Fibroblast of villous mesenchyme (primary cell): ENCODE measurements around the gene ZEB2. TPM values are rescaled to one million over a fixed set of nuclear protein-coding genes. Genes with fewer than 3 reads are reported as not detected.
"Not testable (repeated sequence)": the region's sequence is repeated elsewhere in the genome, so short reads cannot be mapped to it uniquely, and the experiment has no call there.

Experiments used
- DNase-seq: peaks from one replicate; pipeline ENCODE4 v3.0.0-alpha.2; 2010; ENCODE audit warnings: low read depth
- H3K4me3 ChIP-seq: 2 replicates; pipeline ENCODE4 v1.5.1; 2011; ENCODE audit warnings: low read depth, mild to moderate bottlenecking, low read length
- total RNA-seq: library from RNA; depleted of rRNA; stranded (reverse); fragments of >200 nt; gene quantifications from 2 replicates; pipeline ENCODE4 v1.2.3, GENCODE V29; 2012
- TF ChIP-seq, protein P1 (sequence below): IDR thresholded peaks from 2 replicates; pipeline ENCODE4 v1.5.1; 2012; ENCODE audit warnings: low read depth, mild to moderate bottlenecking, low read length; ENCODE audit not compliant: insufficient read depth

ZEB2 gene
- total RNA-seq, 1 donor: 50.1 TPM

DNA sequence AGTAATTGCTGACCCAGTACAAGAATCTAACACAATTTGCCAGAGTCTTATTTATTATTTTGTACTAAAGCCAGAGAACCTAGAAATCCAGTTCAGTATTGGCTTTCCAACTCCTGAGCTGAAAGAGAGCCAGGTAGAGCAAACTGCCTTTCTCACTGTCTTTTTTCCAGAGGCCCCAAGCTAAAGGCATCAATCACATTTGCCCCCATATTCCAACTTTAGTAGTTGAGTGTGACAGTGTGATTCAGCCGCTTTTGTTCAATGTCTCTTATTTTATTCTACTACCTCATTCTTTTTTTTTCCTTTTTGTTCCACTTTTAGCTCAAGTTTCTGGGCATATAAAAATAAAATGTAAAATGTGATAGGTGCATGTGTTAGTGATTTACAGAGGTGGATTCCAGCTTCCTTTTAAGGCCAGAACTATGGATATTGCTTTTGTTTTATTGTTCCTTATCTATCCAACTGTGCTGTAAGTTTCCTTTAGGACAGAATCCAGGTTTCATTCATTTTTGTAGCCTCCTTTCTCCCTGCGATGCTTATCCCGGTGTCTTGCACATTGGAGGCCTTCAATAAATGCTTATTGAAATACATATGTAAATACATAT, 153.0 kb downstream of the ZEB2 start:
- DNase-seq: no peak
- TF ChIP-seq, protein P1, sequence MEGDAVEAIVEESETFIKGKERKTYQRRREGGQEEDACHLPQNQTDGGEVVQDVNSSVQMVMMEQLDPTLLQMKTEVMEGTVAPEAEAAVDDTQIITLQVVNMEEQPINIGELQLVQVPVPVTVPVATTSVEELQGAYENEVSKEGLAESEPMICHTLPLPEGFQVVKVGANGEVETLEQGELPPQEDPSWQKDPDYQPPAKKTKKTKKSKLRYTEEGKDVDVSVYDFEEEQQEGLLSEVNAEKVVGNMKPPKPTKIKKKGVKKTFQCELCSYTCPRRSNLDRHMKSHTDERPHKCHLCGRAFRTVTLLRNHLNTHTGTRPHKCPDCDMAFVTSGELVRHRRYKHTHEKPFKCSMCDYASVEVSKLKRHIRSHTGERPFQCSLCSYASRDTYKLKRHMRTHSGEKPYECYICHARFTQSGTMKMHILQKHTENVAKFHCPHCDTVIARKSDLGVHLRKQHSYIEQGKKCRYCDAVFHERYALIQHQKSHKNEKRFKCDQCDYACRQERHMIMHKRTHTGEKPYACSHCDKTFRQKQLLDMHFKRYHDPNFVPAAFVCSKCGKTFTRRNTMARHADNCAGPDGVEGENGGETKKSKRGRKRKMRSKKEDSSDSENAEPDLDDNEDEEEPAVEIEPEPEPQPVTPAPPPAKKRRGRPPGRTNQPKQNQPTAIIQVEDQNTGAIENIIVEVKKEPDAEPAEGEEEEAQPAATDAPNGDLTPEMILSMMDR: no peak
- H3K4me3 ChIP-seq: no peak overlapping the region

DNA sequence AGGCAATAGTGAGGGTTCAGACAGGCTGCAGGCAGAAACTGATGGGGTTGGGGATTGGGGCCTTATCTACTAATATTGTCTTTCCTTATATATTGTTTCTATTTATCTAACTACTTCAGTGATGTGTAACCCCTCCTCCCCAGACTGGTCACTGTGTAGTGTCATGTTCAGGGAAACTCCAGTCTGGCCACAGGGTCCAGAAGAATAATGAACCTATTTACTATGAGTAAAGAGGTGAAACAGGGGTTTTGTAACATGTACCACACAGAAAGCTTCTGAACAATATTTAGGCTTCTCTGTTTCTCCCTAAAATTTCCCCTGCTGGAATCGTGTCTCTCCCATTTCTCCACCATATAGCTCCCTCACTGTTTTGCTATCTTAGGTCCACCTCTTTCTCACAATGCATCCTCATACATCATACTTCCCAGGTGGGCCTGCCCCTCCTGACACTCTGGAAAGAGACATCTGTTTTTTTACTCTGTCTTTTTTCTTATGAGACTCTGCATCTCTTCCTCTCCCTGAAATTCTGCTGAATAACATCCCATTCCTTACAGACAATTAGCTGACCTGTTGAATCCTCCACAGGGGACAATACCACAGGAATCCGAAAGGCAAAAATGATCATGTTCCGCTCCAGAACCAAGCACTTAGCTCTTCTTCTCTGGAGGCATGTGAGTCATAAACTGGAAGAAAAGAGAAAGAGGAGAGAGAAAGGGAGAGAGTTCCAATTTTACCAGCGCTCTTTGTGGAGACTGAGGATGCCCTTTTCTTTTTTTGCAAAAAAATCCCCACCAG, 154.8 kb downstream of the ZEB2 start:
- TF ChIP-seq, protein P1: no peak
- DNase-seq: no peak
- no peak overlapping the region for H3K4me3 ChIP-seq

DNA sequence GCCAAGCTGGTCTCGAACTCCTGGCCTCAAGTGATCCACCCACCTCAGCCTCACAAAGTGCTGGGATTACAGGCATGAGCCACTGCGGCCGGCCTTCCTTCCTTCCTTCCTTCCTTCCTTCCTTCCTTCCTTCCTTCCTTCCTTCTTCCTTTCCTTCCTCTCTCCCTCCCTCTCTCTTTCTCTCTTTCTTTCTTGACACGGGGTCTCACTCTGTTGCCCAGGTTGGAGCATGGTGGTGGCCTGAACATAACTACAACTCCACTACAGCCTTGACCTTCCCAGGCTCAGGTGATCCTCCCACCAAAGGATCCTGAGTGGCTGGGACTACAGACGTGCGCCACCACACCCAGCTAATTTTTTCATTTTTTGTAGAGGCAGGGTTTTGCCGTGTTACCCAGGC, 155.7 kb downstream of the ZEB2 start:
- DNase-seq, H3K4me3 ChIP-seq: not testable (repeated sequence)

DNA sequence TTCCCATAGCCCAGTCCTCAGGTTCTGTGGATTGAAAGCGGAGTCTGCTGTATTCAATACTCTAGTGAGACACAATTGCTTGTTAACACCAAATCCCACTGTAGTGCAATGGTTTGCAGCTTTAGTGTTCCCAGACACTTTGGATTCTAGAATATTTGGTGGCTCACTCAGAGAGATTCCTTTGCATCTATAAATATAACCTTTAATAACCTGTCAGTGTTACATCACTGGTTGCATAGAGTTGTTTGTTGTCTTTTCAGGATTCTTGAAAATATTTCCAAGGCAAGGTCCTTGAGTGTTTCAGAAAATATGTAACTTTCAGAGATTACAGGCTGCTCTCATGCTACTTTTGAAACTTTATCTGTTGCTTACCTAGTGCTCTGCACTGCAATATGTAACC, 157.5 kb downstream of the ZEB2 start:
- TF ChIP-seq, protein P1: no peak
- DNase-seq: peak; percentile 36
- no peak overlapping the region for H3K4me3 ChIP-seq

DNA sequence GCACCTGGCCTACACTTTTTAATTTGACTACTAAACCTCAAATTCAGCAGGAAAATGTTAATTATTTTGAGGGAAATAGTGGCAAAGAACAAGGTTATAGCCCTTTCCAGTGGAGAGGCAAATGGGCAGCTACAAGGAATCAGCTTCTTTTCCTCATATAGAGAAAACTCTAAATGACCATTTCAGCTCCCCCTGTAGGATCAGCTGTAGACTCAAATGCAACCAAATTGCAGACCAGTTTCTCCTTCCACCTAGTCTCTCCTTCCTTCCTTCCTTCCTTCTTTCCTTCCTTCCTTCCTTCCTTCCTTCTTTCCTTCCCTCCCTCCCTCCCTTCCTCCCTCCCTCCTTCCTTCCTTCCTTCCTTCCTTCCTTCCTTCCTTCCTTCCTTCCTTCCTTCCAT, 158.2 kb downstream of the ZEB2 start:
- no peak for DNase-seq
- TF ChIP-seq, protein P1: no peak
- no peak overlapping the region for H3K4me3 ChIP-seq

DNA sequence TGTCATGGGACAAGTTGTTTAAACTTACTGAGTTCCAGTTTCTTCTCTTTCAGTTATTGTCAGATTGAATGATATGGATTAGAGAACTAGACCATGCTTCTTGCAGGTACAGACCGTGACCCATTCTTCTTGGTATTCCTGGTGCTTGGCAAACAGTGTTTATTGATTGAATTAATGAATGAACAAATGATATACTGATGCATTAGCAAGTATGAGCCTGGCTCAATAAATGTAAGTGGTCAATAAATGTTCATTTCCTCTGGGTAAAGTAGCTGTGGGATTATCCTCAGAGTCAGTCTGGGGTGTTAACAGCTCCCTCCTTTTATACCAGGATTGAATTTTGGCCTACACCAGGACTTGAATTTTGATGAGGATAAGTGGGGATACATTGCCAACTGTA, 160.2 kb downstream of the ZEB2 start:
- no peak overlapping the region for H3K4me3 ChIP-seq
- no peak for DNase-seq
- TF ChIP-seq, protein P1: no peak

DNA sequence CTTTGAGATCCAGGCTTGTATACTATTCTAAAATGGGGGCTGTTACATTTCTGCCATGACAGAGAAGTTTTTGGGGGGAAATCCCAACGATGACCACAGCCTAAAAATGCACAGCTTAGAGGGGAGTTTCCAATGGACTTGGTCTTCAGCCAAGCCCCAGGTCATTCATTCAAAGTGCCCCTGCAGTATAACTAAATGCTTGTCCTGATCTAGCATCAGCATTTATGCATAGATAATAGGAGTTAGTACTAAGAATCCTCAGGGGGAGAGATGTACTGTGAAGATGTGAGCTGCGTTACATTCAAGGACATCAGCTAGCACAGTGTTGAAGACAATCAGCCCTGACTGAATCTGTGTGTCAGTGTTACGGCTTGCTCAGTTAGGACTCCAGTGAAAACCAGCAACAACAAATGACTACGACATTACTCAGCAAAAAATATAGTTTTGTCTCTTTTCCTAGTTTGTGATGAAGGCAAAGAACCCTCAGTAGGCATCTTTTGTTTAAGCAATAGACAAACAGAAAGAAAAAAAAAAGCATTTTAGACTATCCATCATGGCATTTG, 160.9 kb downstream of the ZEB2 start:
- peak; percentile 47 for DNase-seq
- no peak overlapping the region for H3K4me3 ChIP-seq
- TF ChIP-seq, protein P1: no peak
